AG04449 (cell line): ENCODE results near the gene KRTAP10-8.
"Not testable (repeated sequence)": the region's sequence is repeated elsewhere in the genome, so short reads cannot be mapped to it uniquely, and the experiment has no call there.

Experiments used
- CTCF ChIA-PET: fragments of 350-600 bp; formaldehyde crosslinking; extraction: SDS; loops from one replicate; lab custom pipeline; 2021; ENCODE audit warnings: antibody characterized with exemption; lab: Yijun Ruan, JAX
- POLR2A ChIA-PET: fragments of 400-600, 350-600 bp; formaldehyde crosslinking; extraction: SDS; loops from one replicate; lab custom pipeline; 2020; ENCODE audit warnings: antibody characterized with exemption, inconsistent platforms; lab: Yijun Ruan, JAX
- DNase-seq: peaks from one replicate; pipeline ENCODE4 v3.0.0-alpha.2; 2010; ENCODE audit warnings: low read depth, low spot score
- H3K4me3 ChIP-seq: 2 replicates; pipeline ENCODE4 v1.5.1; 2011; ENCODE audit warnings: low read depth, mild to moderate bottlenecking, control low read depth, low read length
- TF ChIP-seq, protein P1 (sequence below): IDR thresholded peaks from one replicate; pipeline ENCODE4 v1.5.1; 2011; ENCODE audit warnings: mild to moderate bottlenecking, moderate library complexity, low read length, control low read depth, inconsistent platforms; ENCODE audit not compliant: insufficient read depth; ENCODE audit errors: missing control alignments

KRTAP10-8 gene

DNA sequence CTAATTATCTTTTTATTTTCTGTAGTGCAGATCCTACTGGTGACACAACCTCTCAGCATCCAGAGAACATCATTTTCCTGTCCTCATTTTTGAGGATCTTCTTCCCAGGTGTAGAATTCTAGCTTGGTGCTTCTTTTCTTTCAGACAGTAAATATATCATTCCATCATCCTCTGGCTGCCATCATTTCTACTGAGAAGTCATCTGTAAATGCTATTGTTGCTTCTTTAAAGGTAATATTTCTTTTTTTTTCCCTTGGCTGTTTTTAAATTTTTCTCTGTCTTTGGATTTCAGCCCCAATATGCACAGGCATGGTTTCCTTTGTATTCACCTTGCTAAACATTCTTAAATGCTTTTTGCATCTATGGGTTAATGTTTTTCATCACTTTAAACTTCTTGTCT is 11.7 kb downstream of the KRTAP10-8 start:
- TF ChIP-seq, protein P1, sequence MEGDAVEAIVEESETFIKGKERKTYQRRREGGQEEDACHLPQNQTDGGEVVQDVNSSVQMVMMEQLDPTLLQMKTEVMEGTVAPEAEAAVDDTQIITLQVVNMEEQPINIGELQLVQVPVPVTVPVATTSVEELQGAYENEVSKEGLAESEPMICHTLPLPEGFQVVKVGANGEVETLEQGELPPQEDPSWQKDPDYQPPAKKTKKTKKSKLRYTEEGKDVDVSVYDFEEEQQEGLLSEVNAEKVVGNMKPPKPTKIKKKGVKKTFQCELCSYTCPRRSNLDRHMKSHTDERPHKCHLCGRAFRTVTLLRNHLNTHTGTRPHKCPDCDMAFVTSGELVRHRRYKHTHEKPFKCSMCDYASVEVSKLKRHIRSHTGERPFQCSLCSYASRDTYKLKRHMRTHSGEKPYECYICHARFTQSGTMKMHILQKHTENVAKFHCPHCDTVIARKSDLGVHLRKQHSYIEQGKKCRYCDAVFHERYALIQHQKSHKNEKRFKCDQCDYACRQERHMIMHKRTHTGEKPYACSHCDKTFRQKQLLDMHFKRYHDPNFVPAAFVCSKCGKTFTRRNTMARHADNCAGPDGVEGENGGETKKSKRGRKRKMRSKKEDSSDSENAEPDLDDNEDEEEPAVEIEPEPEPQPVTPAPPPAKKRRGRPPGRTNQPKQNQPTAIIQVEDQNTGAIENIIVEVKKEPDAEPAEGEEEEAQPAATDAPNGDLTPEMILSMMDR, result no peak
- POLR2A ChIA-PET, result no interaction called here
- no peak overlapping the region for H3K4me3 ChIP-seq
- DNase-seq, result no peak
- CTCF ChIA-PET, result no interaction called here

DNA sequence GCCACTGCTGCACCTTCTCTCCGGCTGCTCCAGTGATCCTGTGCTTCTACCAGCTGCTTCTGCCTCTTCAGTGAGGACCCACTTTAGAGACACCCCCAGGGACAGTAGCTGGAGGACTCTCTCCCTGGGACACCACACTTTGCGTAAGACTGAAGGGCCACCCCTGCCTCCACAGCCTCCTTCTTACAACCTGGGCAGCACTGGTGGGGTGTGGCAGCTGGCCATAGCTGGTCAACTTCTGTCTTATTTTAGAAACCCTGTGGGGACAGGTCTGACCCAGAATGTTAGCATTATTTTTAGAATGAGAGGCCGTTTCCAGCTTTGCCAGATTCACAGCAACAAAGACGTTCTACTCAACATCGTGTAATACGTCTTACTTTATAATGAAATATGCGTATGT is 13.9 kb downstream of the KRTAP10-8 start:
- DNase-seq, result no peak
- TF ChIP-seq, protein P1, result no peak
- ChIA-PET POLR2A (no interaction called here), CTCF (no interaction called here)
- no peak overlapping the region for H3K4me3 ChIP-seq

DNA sequence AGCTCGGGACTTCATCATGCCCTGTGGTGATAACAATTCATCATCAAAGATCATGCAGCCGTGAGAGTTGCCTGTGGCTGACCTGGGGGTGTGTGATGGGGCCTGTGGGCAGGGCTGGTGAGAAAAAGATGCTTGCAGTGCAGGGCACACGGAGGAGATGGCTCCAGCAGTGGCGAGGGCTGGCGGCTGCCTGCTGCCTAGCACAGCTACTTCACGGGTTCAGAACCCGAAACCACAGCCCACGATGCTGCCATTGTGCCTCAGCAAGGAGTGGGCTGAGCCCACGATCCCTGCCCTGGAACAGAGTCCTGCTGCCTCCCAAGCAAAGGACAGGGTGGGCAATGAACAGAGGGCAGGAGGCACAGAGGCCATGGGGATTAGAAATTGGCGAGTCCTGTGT is 14.4 kb downstream of the KRTAP10-8 start:
- ChIA-PET CTCF (no interaction called here), POLR2A (no interaction called here)
- H3K4me3 ChIP-seq, result no peak overlapping the region
- TF ChIP-seq, protein P1, result no peak
- no peak for DNase-seq

DNA sequence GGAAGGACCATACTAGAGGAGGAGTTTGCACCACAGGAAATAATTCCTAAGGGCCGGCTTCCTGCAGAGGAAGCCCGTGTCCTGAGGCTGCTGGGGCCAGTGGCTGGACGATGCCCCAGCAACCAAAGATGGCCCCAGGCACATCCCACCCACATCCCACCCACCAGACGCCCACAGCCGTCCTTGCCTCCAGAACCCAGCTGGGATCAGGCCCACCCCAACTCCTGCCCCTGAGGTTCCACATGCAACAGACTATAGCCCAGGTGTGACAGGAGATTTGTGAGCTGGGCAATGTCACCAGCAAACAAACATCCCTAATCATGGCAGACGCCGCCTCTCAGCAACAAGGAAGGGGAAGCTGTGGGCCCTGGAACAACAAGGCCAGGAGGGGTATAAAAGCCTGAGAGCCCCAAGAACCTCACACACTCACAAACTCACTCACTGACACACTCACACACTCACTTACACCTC is 14.8 kb downstream of the KRTAP10-8 start, which contains the start of gene KRTAP10-9:
Gene KRTAP10-9 (plus strand): TSS at position 421 of the 471 bp plus-strand sequence. CDS start 79 bp downstream, outside the sequence.
- CTCF ChIA-PET, result no interaction called here
- H3K4me3 ChIP-seq, result no peak within 1 kb of the TSS
- POLR2A ChIA-PET, result no interaction called here
- no peak for DNase-seq
- TF ChIP-seq, protein P1, result no peak

DNA sequence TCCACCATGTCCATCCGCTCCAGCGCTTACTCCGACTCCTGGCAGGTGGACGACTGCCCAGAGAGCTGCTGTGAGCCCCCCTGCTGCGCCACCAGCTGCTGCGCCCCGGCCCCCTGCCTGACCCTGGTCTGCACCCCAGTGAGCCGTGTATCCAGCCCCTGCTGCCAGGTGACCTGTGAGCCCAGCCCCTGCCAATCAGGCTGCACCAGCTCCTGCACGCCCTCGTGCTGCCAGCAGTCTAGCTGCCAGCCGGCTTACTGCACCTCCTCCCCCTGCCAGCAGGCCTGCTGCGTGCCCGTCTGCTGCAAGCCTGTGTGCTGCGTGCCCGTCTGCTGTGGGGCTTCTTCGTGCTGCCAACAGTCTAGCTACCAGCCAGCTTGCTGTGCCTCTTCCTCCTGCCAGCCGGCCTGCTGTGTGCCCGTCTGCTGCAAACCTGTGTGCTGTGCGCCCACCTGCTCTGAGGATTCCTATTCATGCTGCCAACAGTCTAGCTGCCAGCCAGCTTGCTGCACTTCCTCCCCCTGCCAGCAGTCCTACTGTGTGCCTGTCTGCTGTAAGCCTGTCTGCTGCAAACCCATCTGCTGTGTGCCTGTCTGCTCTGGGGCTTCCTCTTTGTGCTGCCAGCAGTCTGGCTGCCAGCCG is 15.4 kb downstream of the KRTAP10-8 start:
- DNase-seq, POLR2A ChIA-PET, H3K4me3 ChIP-seq, CTCF ChIA-PET: not testable (repeated sequence)

DNA sequence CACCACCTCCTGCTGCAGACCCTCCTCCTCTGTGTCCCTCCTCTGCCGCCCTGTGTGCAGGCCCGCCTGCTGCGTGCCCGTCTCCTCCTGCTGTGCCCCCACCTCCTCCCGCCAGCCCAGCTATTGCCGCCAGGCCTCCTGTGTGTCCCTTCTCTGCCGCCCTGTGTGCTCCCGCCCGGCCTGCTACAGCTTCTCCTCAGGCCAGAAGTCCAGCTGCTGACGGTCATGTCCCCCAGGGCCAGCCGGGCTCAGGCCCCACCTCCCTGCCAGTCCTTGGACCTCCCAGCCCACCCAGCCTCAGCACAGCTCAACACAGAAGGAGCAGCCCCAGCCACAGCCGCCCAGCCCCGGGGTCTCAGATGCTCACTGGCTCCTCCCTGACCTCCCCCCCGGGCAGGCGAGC is 16.0 kb downstream of the KRTAP10-8 start:
- CTCF ChIA-PET, result not testable (repeated sequence)

DNA sequence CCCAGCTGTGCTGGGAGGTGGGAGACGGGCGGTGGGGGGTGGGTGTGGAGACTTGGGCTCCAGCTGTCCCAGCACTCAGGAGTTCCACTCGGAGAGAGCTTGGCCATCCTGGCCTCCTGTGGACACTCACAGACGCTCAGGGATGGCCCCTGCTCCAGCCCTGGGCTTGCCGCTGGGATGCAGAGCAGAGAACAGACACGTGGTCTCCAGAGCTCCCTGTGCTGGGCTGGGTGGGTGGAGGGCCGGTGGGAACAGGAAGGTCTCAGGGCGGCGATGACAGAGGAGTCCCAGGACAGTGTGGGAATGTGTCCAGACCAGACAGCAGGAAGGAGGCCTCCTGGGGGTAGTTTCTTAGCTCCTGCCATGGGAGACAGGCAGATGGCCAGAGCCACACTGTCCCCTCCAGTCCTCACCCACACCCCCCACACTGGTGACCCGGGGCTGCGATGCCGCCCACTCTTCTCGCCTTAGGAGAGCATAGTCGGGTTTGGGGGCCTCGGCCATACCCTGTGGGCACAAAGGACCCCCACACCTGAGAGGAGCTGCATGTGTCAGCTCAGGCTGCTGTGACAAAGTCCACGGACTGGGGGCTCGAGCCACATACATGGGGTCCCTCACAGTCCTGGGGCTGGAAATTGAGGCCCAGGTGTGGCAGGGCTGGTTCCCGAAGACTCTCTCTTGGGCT is 17.0 kb downstream of the KRTAP10-8 start:
- no peak overlapping the region for H3K4me3 ChIP-seq
- POLR2A ChIA-PET, result no interaction called here
- CTCF ChIA-PET, result no interaction called here
- TF ChIP-seq, protein P1, result no peak
- DNase-seq, result no peak

More for the DNA sequence above, 16.0 kb downstream of the KRTAP10-8 start:
- H3K4me3 ChIP-seq, DNase-seq, POLR2A ChIA-PET: not testable (repeated sequence)
